GM19455 (cell line): ENCODE data around the gene CENPW.
A peak's percentile ranks its signal among the peaks of the same experiment; 100 is the strongest.

Experiments
- ATAC-seq: cut with Tn5 transposase; IDR thresholded peaks from one replicate; pipeline ENCODE4 v1.9.1; 2021; ENCODE audit not compliant: unreplicated experiment

Gene CENPW

GRCh38 chr6:126339796-126340609, at the start of gene CENPW:
Gene CENPW (plus strand): TSS chr6:126340115. CDS start chr6:126340274, 159 bp downstream.
- ATAC-seq: peak; percentile 94

GRCh38 chr6:126293891-126294524, 45.9 kb upstream of the CENPW start:
- no peak for ATAC-seq

GRCh38 chr6:126300126-126300525, 39.8 kb upstream of the CENPW start:
- ATAC-seq: no peak

- peak; percentile 83 for ATAC-seq
Measured at GRCh38 chr6:126300735-126301134, 39.2 kb upstream of the CENPW start.

GRCh38 chr6:126302191-126302590, 37.7 kb upstream of the CENPW start:
- no peak for ATAC-seq

- no peak for ATAC-seq
Measured at GRCh38 chr6:126307849-126308248, 32.1 kb upstream of the CENPW start.

- ATAC-seq: no peak
Measured at GRCh38 chr6:126308362-126308761, 31.6 kb upstream of the CENPW start.

GRCh38 chr6:126312013-126312665, 27.8 kb upstream of the CENPW start:
- peak; percentile 87 for ATAC-seq

GRCh38 chr6:126313941-126314340, 26.0 kb upstream of the CENPW start:
- no peak for ATAC-seq

GRCh38 chr6:126318797-126319196, 21.1 kb upstream of the CENPW start:
- no peak for ATAC-seq

- ATAC-seq: no peak
Measured at GRCh38 chr6:126333729-126334128, 6.2 kb upstream of the CENPW start.

GRCh38 chr6:126335210-126335609, 4.7 kb upstream of the CENPW start:
- no peak for ATAC-seq

- no peak for ATAC-seq
Measured at GRCh38 chr6:126337323-126337722, 2.6 kb upstream of the CENPW start.

- no peak for ATAC-seq
Measured at GRCh38 chr6:126341126-126341525, 1.2 kb downstream of the CENPW start.

- no peak for ATAC-seq
Measured at GRCh38 chr6:126344181-126344580, 4.3 kb downstream of the CENPW start.

GRCh38 chr6:126351960-126352359, 12.0 kb downstream of the CENPW start:
- no peak for ATAC-seq

GRCh38 chr6:126352514-126352913, 12.6 kb downstream of the CENPW start:
- ATAC-seq: no peak

- no peak for ATAC-seq
Measured at GRCh38 chr6:126356526-126356925, 16.6 kb downstream of the CENPW start.

- ATAC-seq: no peak
Measured at GRCh38 chr6:126359936-126360537, 20.1 kb downstream of the CENPW start.

- no peak for ATAC-seq
Measured at GRCh38 chr6:126361832-126362440, 22.0 kb downstream of the CENPW start.

GRCh38 chr6:126367849-126368248, 27.9 kb downstream of the CENPW start:
- no peak for ATAC-seq
